22Rv1 (cell line): ENCODE data around the gene TTN.

ENCODE experiments used
- CTCF ChIP-seq: fragments of 450-650 bp; IDR thresholded peaks from 2 replicates; pipeline ENCODE4 v1.5.1; 2017; ENCODE audit warnings: mild to moderate bottlenecking
- ZFX ChIP-seq: fragments of 450-650 bp; IDR thresholded peaks from 2 replicates; pipeline ENCODE4 v1.6.1; 2017; ENCODE audit warnings: antibody characterized with exemption, borderline replicate concordance

GRCh38 chr2:178523596-178524134 lies 283.6 kb downstream of the TTN start:
- TF ChIP-seq CTCF, result no peak
- no peak for TF ChIP-seq ZFX
